IPS-15b (cell line): ENCODE data around the gene PSMD11.
A peak's percentile ranks its signal among the peaks of the same experiment; 100 is the strongest.

Source experiments
- H3K27me3 ChIP-seq: one replicate; pipeline ENCODE4 v1.6.1; 2013; ENCODE audit warnings: low read length; ENCODE audit not compliant: control insufficient read depth, insufficient read depth
- H3K36me3 ChIP-seq: one replicate; pipeline ENCODE4 v1.6.1; 2013; ENCODE audit warnings: low read length; ENCODE audit not compliant: control insufficient read depth, insufficient read depth
- H3K4me1 ChIP-seq: one replicate; pipeline ENCODE4 v1.6.1; 2013; ENCODE audit warnings: mild to moderate bottlenecking, low read length; ENCODE audit not compliant: control insufficient read depth, insufficient read depth
- H3K4me3 ChIP-seq: one replicate; pipeline ENCODE4 v1.5.1; 2013; ENCODE audit warnings: low read depth, low read length
- H3K9ac ChIP-seq: one replicate; pipeline ENCODE4 v1.6.1; 2013; ENCODE audit warnings: low read depth, mild to moderate bottlenecking, low read length
- H3K9me3 ChIP-seq: one replicate; pipeline ENCODE4 v1.6.1; 2013; ENCODE audit warnings: mild to moderate bottlenecking, low read length; ENCODE audit not compliant: control insufficient read depth, insufficient read depth

The PSMD11 gene

GRCh38 chr17:32485261-32486110, 41.2 kb downstream of the PSMD11 start:
- no peaks in the 10 kb centered on the region for H3K9me3 ChIP-seq
- peaks cover 16% of the 10 kb centered on the region for H3K36me3 ChIP-seq
- no peak overlapping the region for H3K9ac ChIP-seq
- peaks cover 17% of the 10 kb centered on the region for H3K4me1 ChIP-seq
- no peaks in the 10 kb centered on the region for H3K27me3 ChIP-seq
- H3K4me3 ChIP-seq: peak overlapping the region; percentile 46

- H3K4me3 ChIP-seq: peak overlapping the region; percentile 46
- peak overlapping the region; percentile 47 for H3K9ac ChIP-seq
- peaks cover 17% of the 10 kb centered on the region for H3K4me1 ChIP-seq
- H3K36me3 ChIP-seq: peaks cover 14% of the 10 kb centered on the region
- no peaks in the 10 kb centered on the region for H3K9me3 ChIP-seq
- H3K27me3 ChIP-seq: no peaks in the 10 kb centered on the region
Measured at GRCh38 chr17:32486111-32486700, 41.9 kb downstream of the PSMD11 start.

- no peaks in the 10 kb centered on the region for H3K27me3 ChIP-seq
- peak within 1 kb of the TSS; percentile 65 for H3K9ac ChIP-seq
- H3K36me3 ChIP-seq: peaks cover 14% of the 10 kb centered on the region
- peak within 1 kb of the TSS; percentile 82 for H3K4me3 ChIP-seq
- H3K4me1 ChIP-seq: peaks cover 17% of the 10 kb centered on the region
- H3K9me3 ChIP-seq: no peaks in the 10 kb centered on the region
Measured at GRCh38 chr17:32486701-32487472, 42.6 kb downstream of the PSMD11 start, which contains the start of gene CDK5R1. Gene CDK5R1 (plus strand): TSS chr17:32486993. CDS start chr17:32487621, 628 bp downstream.

GRCh38 chr17:32487473-32488176, 43.3 kb downstream of the PSMD11 start:
- Histone ChIP-seq H3K9me3 (no peaks in the 10 kb centered on the region), H3K9ac (peak overlapping the region; percentile 65), H3K4me3 (peak overlapping the region; percentile 82)

GRCh38 chr17:32488177-32488542, 43.9 kb downstream of the PSMD11 start:
- Histone ChIP-seq H3K27me3 (no peaks in the 10 kb centered on the region), H3K36me3 (peaks cover 14% of the 10 kb centered on the region), H3K4me3 (peak overlapping the region; percentile 82), H3K9me3 (no peaks in the 10 kb centered on the region), H3K4me1 (peaks cover 17% of the 10 kb centered on the region), H3K9ac (peak overlapping the region; percentile 47)

More at GRCh38 chr17:32487473-32488176, 43.3 kb downstream of the PSMD11 start:
- H3K36me3 ChIP-seq: peaks cover 14% of the 10 kb centered on the region
- H3K4me1 ChIP-seq: peaks cover 17% of the 10 kb centered on the region
- no peaks in the 10 kb centered on the region for H3K27me3 ChIP-seq

GRCh38 chr17:32488604-32489180, 44.4 kb downstream of the PSMD11 start:
- Histone ChIP-seq H3K4me1 (peaks cover 16% of the 10 kb centered on the region), H3K36me3 (peaks cover 14% of the 10 kb centered on the region), H3K27me3 (no peaks in the 10 kb centered on the region), H3K9me3 (no peaks in the 10 kb centered on the region), H3K4me3 (no peak overlapping the region), H3K9ac (no peak overlapping the region)

- Histone ChIP-seq H3K4me3 (no peak overlapping the region), H3K9ac (no peak overlapping the region), H3K4me1 (peaks cover 11% of the 10 kb centered on the region), H3K36me3 (peaks cover 14% of the 10 kb centered on the region), H3K27me3 (no peaks in the 10 kb centered on the region), H3K9me3 (no peaks in the 10 kb centered on the region)
Measured at GRCh38 chr17:32489320-32490100, 45.2 kb downstream of the PSMD11 start.

GRCh38 chr17:32490101-32490482, 45.8 kb downstream of the PSMD11 start:
- Histone ChIP-seq H3K36me3 (peaks cover 14% of the 10 kb centered on the region), H3K4me3 (no peak overlapping the region), H3K9ac (no peak overlapping the region), H3K9me3 (no peaks in the 10 kb centered on the region), H3K27me3 (no peaks in the 10 kb centered on the region), H3K4me1 (peaks cover 11% of the 10 kb centered on the region)

GRCh38 chr17:32491371-32492263, 47.3 kb downstream of the PSMD11 start:
- Histone ChIP-seq H3K36me3 (peaks cover 14% of the 10 kb centered on the region), H3K4me1 (peaks cover 9% of the 10 kb centered on the region), H3K9ac (peak overlapping the region; percentile 37), H3K27me3 (no peaks in the 10 kb centered on the region), H3K4me3 (no peak overlapping the region), H3K9me3 (no peaks in the 10 kb centered on the region)

GRCh38 chr17:32492264-32492589, 47.9 kb downstream of the PSMD11 start:
- Histone ChIP-seq H3K27me3 (no peaks in the 10 kb centered on the region), H3K9me3 (no peaks in the 10 kb centered on the region), H3K9ac (peak overlapping the region; percentile 37), H3K4me1 (peaks cover 9% of the 10 kb centered on the region), H3K4me3 (no peak overlapping the region), H3K36me3 (peaks cover 14% of the 10 kb centered on the region)
